H1 (cell line): ENCODE data around the gene PHACTR2. TPM values are rescaled to one million over a fixed set of nuclear protein-coding genes. Genes with fewer than 3 reads are reported as not detected.

Source experiments
- CTCF ChIA-PET: fragments of 300-600 bp; sonication (Branson Sonifier 250); formaldehyde crosslinking; loops from one replicate; lab custom pipeline; 2021; ENCODE audit not compliant: partially characterized antibody; lab: Charles Lee
- POLR2A ChIA-PET: fragments of 300-600 bp; sonication (Branson Sonifier 250); formaldehyde crosslinking; loops from one replicate; lab custom pipeline; 2021; ENCODE audit warnings: inconsistent platforms; ENCODE audit not compliant: partially characterized antibody; lab: Charles Lee
- DNase-seq, 2 experiments: peaks; one replicate each; pipeline versions ENCODE4 v3.0.0 to v3.0.0-alpha.2; 2010 to 2022; ENCODE audit warnings: low spot score in 2 of 2, low read depth in 1 of 2, mixed read lengths in 1 of 2
- FAIRE-seq: peaks from 2 replicates; lab custom pipeline; 2011; peaks lifted over from hg19 to GRCh38; lab: Jason Lieb, UNC
- H2AFZ ChIP-seq: 2 replicates; pipeline ENCODE4 v1.8.1; 2012; ENCODE audit warnings: low read length, inconsistent platforms
- H2AK5ac ChIP-seq: 2 replicates; pipeline ENCODE4 v1.6.1; 2013; ENCODE audit warnings: low read depth, low read length
- H2BK120ac ChIP-seq: replicated peaks from 2 replicates; pipeline ENCODE3; 2013; ENCODE audit warnings: low read depth, low read length, inconsistent platforms
- H2BK12ac ChIP-seq: 2 replicates; pipeline ENCODE4 v1.6.1; 2013; ENCODE audit warnings: low read depth, low read length
- H2BK15ac ChIP-seq: 2 replicates; pipeline ENCODE4 v1.6.1; 2013; ENCODE audit warnings: low read length
- H2BK20ac ChIP-seq: 2 replicates; pipeline ENCODE4 v1.6.1; 2013; ENCODE audit warnings: low read length
- H2BK5ac ChIP-seq: 2 replicates; pipeline ENCODE4 v1.6.1; 2013; ENCODE audit warnings: low read depth, low read length
- H3K14ac ChIP-seq: 2 replicates; pipeline ENCODE4 v1.6.1; 2013; ENCODE audit warnings: inconsistent platforms; ENCODE audit not compliant: insufficient read length
- H3K18ac ChIP-seq: 2 replicates; pipeline ENCODE4 v1.6.1; 2013; ENCODE audit warnings: low read length; ENCODE audit errors: extremely low read depth
- H3K23ac ChIP-seq: 2 replicates; pipeline ENCODE4 v1.6.1; 2013; ENCODE audit warnings: inconsistent platforms; ENCODE audit not compliant: insufficient read length
- H3K23me2 ChIP-seq: 2 replicates; pipeline ENCODE4 v1.6.1; 2013; ENCODE audit warnings: low read depth, low read length
- H3K27ac ChIP-seq: 2 replicates; pipeline ENCODE4 v1.6.1; 2011; ENCODE audit warnings: low read depth, low read length, inconsistent platforms
- H3K27me3 ChIP-seq, 4 experiments: replicated peaks in 1 of 4; 1 replicate in 1 of 4; 2 replicates in 3 of 4; pipeline versions ENCODE4 v1.6.1 to v1.8.1; 2011 to 2013; ENCODE audit warnings: low read length in 3 of 4, mild to moderate bottlenecking in 3 of 4, inconsistent platforms in 2 of 4, mixed read lengths in 2 of 4, moderate library complexity in 1 of 4; ENCODE audit not compliant: control insufficient read depth in 3 of 4, insufficient read depth in 3 of 4; ENCODE audit errors: extremely low read depth in 1 of 4
- H3K36me3 ChIP-seq, 4 experiments: 2 replicates each; pipeline versions ENCODE4 v1.6.1 to v1.8.1; 2011 to 2013; ENCODE audit warnings: mild to moderate bottlenecking in 4 of 4, low read length in 3 of 4, moderate library complexity in 2 of 4, control low read depth in 1 of 4, inconsistent platforms in 1 of 4; ENCODE audit not compliant: insufficient read depth in 4 of 4, control insufficient read depth in 2 of 4
- H3K4ac ChIP-seq: replicated peaks from 2 replicates; pipeline ENCODE3; 2013; ENCODE audit warnings: low read length, low read depth, mixed read lengths, inconsistent platforms; ENCODE audit not compliant: insufficient read length
- H3K4me1 ChIP-seq, 4 experiments: replicated peaks in 1 of 4; 1 replicate in 1 of 4; 2 replicates in 3 of 4; pipeline versions ENCODE4 v1.6.1 to v1.8.1; 2011 to 2013; ENCODE audit warnings: low read length in 3 of 4, inconsistent platforms in 2 of 4, mixed read lengths in 1 of 4; ENCODE audit not compliant: insufficient read depth in 4 of 4, control insufficient read depth in 3 of 4
- H3K4me2 ChIP-seq, 2 experiments: 2 replicates each; pipeline versions ENCODE4 v1.6.1 to v1.8.1; 2011 to 2013; ENCODE audit warnings: low read depth in 2 of 2, low read length in 2 of 2, control low read depth in 1 of 2, inconsistent platforms in 1 of 2, mild to moderate bottlenecking in 1 of 2; ENCODE audit not compliant: insufficient read depth in 1 of 2
- H3K4me3 ChIP-seq, 4 experiments: fragments of 200-600, 300-600 bp in 1 of 4; sonication (generic), shearing (Covaris generic), sonication (Bioruptor Twin) in 1 of 4; 2 replicates each; pipeline versions ENCODE4 v1.5.1 to v1.8.1; 2011 to 2016; ENCODE audit warnings: low read length in 4 of 4, low read depth in 3 of 4, control low read depth in 2 of 4, inconsistent platforms in 2 of 4, mild to moderate bottlenecking in 2 of 4, mixed read lengths in 1 of 4, moderate library complexity in 1 of 4; ENCODE audit not compliant: insufficient read depth in 2 of 4; ENCODE audit errors: extremely low read depth in 1 of 4
- H3K56ac ChIP-seq: replicated peaks from 2 replicates; pipeline ENCODE3; 2013; ENCODE audit warnings: low read depth, mild to moderate bottlenecking, mixed read lengths, low read length, inconsistent platforms; ENCODE audit not compliant: insufficient read length
- H3K79me1 ChIP-seq: 2 replicates; pipeline ENCODE4 v1.6.1; 2013; ENCODE audit warnings: low read depth, low read length, control low read depth
- H3K79me2 ChIP-seq, 2 experiments: 2 replicates each; pipeline versions ENCODE4 v1.6.1 to v1.8.1; 2012 to 2013; ENCODE audit warnings: low read length in 2 of 2, mild to moderate bottlenecking in 2 of 2, inconsistent platforms in 1 of 2; ENCODE audit not compliant: insufficient read depth in 2 of 2, control insufficient read depth in 1 of 2
- H3K9ac ChIP-seq, 4 experiments: replicated peaks in 1 of 4; 1 replicate in 1 of 4; 2 replicates in 3 of 4; pipeline versions ENCODE4 v1.6.1 to v1.8.1; 2011 to 2013; ENCODE audit warnings: low read depth in 3 of 4, low read length in 3 of 4, control low read depth in 2 of 4, mild to moderate bottlenecking in 2 of 4, moderate library complexity in 2 of 4, inconsistent platforms in 1 of 4; ENCODE audit errors: extremely low read depth in 1 of 4
- H3K9me3 ChIP-seq, 2 experiments: 2 replicates each; pipeline versions ENCODE4 v1.6.1 to v1.8.1; 2012 to 2013; ENCODE audit warnings: mild to moderate bottlenecking in 2 of 2, moderate library complexity in 2 of 2, control low read depth in 1 of 2, inconsistent platforms in 1 of 2, low read depth in 1 of 2, low read length in 1 of 2, mixed read lengths in 1 of 2; ENCODE audit not compliant: insufficient read depth in 2 of 2
- H4K20me1 ChIP-seq, 2 experiments: replicated peaks in 1 of 2; 2 replicates each; pipeline versions ENCODE3 to v1.8.1; 2011 to 2013; ENCODE audit warnings: inconsistent platforms in 2 of 2, low read length in 2 of 2, mild to moderate bottlenecking in 1 of 2; ENCODE audit not compliant: insufficient read depth in 2 of 2, control insufficient read depth in 1 of 2
- H4K5ac ChIP-seq: 2 replicates; pipeline ENCODE4 v1.6.1; 2013; ENCODE audit warnings: low read length, low read depth, mixed read lengths, inconsistent platforms; ENCODE audit not compliant: insufficient read length
- H4K8ac ChIP-seq: 2 replicates; pipeline ENCODE4 v1.8.0; 2013; ENCODE audit warnings: mild to moderate bottlenecking, moderate library complexity, low read length, inconsistent platforms; ENCODE audit not compliant: insufficient read depth; ENCODE audit errors: extremely low read depth
- H4K91ac ChIP-seq: replicated peaks from 2 replicates; pipeline ENCODE3; 2013; ENCODE audit warnings: low read length, mixed read lengths, inconsistent platforms; ENCODE audit not compliant: insufficient read length
- CBX5 ChIP-seq: fragments of 300-800, 300-1000 bp; sonication (generic); IDR thresholded peaks from 2 replicates; pipeline ENCODE4 v1.7.1; 2016; ENCODE audit warnings: antibody characterized with exemption, low read length, low read depth
- CHD2 ChIP-seq: IDR thresholded peaks from 2 replicates; pipeline ENCODE4 v1.6.1; 2012; ENCODE audit warnings: low read length, improper control_type of control experiment
- KDM1A ChIP-seq: fragments of 200-600, 300-600 bp; sonication (generic); IDR thresholded peaks from 2 replicates; pipeline ENCODE4 v1.7.1; 2016; ENCODE audit warnings: mild to moderate bottlenecking, low read length, borderline replicate concordance
- MAFK ChIP-seq: IDR thresholded peaks from 2 replicates; pipeline ENCODE4 v1.6.1; 2012; ENCODE audit warnings: low read depth, mild to moderate bottlenecking, improper control_type of control experiment, low read length
- SP2 ChIP-seq: IDR thresholded peaks from 2 replicates; pipeline ENCODE4 v1.6.1; 2012; ENCODE audit warnings: mild to moderate bottlenecking, low read length, inconsistent platforms
- ZNF274 ChIP-seq: IDR thresholded peaks from 2 replicates; pipeline ENCODE4 v1.7.0; 2012; ENCODE audit warnings: low read length, borderline replicate concordance; ENCODE audit errors: extremely low read depth
- WGBS, 2 experiments: shearing (Covaris generic) in 1 of 2; methylation state at CpG; one replicate each; pipeline versions ENCODE4 v1.1.6 to v1.1.7; 2013 to 2015; ENCODE audit warnings: low lambda C conversion rate in 2 of 2, mixed read lengths in 2 of 2, inconsistent platforms in 1 of 2, low coverage in 1 of 2, missing lambda C conversion rate in 1 of 2; ENCODE audit not compliant: insufficient replicate concordance in 2 of 2, insufficient coverage in 1 of 2, insufficient read length in 1 of 2; ENCODE audit errors: extremely low coverage in 1 of 2, missing lambda C conversion rate in 1 of 2; 5-methylcytosine and 5-hydroxymethylcytosine counted together
- polyA plus RNA-seq, 7 experiments: library from polyadenylated mRNA; depleted of rRNA in 3 of 7; stranded (reverse) in 5 of 7; unstranded in 2 of 7; fragments of >200 nt in 5 of 7; fragments of 200-250 nt in 2 of 7; gene quantifications; 1 replicate in 5 of 7; 2 replicates in 1 of 7; 4 replicates in 1 of 7; pipeline versions ENCODE4 v1.2.1 to v1.2.3, GENCODE V29; 2011 to 2013; ENCODE audit warnings: missing spikeins in 2 of 7, mixed read lengths in 2 of 7
- total RNA-seq: library from RNA; stranded (reverse); fragmentation: NEBNext Ultra II Directional; extraction: Animal tissue kit (Norgen Biotek cat#: 25700); gene quantifications from 2 replicates; pipeline ENCODE4 v1.2.1, GENCODE V29; 2021

PHACTR2 gene
- total and polyA plus RNA-seq, 2 of the 8 experiments (the other 6 are each of a cell fraction or from before 2014, with no cell fraction given) = 16.9 to 131 TPM

DNA sequence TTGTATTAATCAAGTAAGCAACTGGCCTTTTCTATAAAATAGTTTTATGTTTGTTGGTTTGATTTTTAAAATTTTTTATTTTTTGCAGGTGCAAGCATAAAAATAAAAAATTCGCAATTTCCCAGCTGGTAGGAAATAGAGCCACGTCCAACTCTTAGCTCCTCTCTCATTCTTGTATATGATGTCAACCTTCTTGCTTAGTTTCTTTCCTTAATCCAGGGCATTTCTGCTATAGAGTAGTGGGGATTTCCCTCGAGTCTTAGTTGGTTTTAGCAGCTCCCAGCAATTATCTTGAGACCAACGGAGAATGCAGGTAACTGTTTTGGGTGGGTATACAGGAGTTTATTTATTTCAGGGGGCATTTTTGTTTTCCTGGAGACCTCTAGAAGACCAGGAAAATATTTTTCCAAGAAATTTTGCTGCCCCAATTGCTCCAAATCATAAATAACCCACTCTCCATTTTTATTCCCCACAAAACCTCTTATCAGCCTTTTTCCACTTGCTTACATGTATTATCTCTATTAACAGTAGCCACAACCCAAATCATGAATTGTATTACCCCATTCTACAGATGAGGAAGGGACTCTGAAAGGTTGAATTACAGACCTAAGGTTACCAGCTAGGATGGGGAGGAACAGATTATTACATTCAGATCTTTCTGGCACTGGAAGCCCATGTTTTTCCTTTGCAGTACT is 18.4 kb downstream of the PHACTR2 start:
- no peak overlapping the region for H3K14ac ChIP-seq
- peaks cover 11 to 97% of the 10 kb centered on the region in 2 experiments for H3K79me2 ChIP-seq
- no peak overlapping the region for H2BK5ac ChIP-seq
- no peak overlapping the region for H3K27ac ChIP-seq
- no peak overlapping the region for H3K4ac ChIP-seq
- H3K9ac ChIP-seq = no peak overlapping the region
- no peaks in the 10 kb centered on the region for H4K20me1 ChIP-seq
- no peak for DNase-seq
- peaks cover 1% of the 10 kb centered on the region; the same call in 1 of the 2 replicates for H3K23me2 ChIP-seq
- no peak overlapping the region for H2BK120ac ChIP-seq
- TF ChIP-seq KDM1A (no peak), CHD2 (no peak), ZNF274 (no peak), CBX5 (no peak), SP2 (no peak), MAFK (no peak)
- H2BK20ac ChIP-seq = no peak overlapping the region
- no peak overlapping the region for H3K18ac ChIP-seq
- no peak for FAIRE-seq
- peaks cover 2 to 16% (median 9%) of the 10 kb centered on the region in 4 experiments; a peak in 5 of 7 replicates for H3K4me1 ChIP-seq
- POLR2A ChIA-PET = interaction anchor here (0.6 kb wide), 1 partner anchor 55 kb away, joined by 3 read pairs; no protein-coding TSS in a partner anchor
- H3K23ac ChIP-seq = no peak overlapping the region
- no peak overlapping the region for H3K56ac ChIP-seq
- H4K5ac ChIP-seq = no peak overlapping the region
- CTCF ChIA-PET = interaction anchor here (1.2 kb wide), 1 partner anchor 246 kb away, joined by 3 read pairs; no protein-coding TSS in a partner anchor
- no peak overlapping the region for H3K4me3 ChIP-seq
- no peak overlapping the region for H4K91ac ChIP-seq
- H2BK12ac ChIP-seq = no peak overlapping the region
- H2BK15ac ChIP-seq = no peak overlapping the region
- no peak overlapping the region for H2AK5ac ChIP-seq
- H3K36me3 ChIP-seq = no peaks in the 10 kb centered on the region; a peak in 2 of 8 replicates
- H4K8ac ChIP-seq = no peak overlapping the region
- H3K4me2 ChIP-seq = no peak overlapping the region
- H3K9me3 ChIP-seq = 0 out of 4 replicates have a peak, but pooled peaks cover 0 to 4% of the 10 kb centered on the region in 2 experiments
- no peaks in the 10 kb centered on the region for H3K27me3 ChIP-seq
- H2AFZ ChIP-seq = no peak overlapping the region
- H3K79me1 ChIP-seq = peaks cover 5% of the 10 kb centered on the region; the same call in 1 of the 2 replicates
- WGBS, 2 experiments = 83% methylated on average over 4 of the region's 4 CpGs; no CpG with 5 or more reads in 1 of the 2 experiments
